Keratinocyte (primary cell): Measurements from ENCODE around the gene PTPRT. TPM values are rescaled to one million over a fixed set of nuclear protein-coding genes. Genes with fewer than 3 reads are reported as not detected.

ENCODE experiments used
- DNase-seq: peaks from one replicate; pipeline ENCODE4 v3.0.0-alpha.2; 2011; ENCODE audit warnings: low read depth, missing footprints, low spot score
- FAIRE-seq: peaks from 2 replicates; lab custom pipeline; 2011; peaks lifted over from hg19 to GRCh38; lab: Jason Lieb, UNC
- H2AFZ ChIP-seq: 2 replicates; pipeline ENCODE4 v1.6.0; 2012; ENCODE audit warnings: low read length, control low read depth, inconsistent platforms; ENCODE audit not compliant: control insufficient read depth
- H3K27ac ChIP-seq: 2 replicates; pipeline ENCODE4 v1.5.1; 2011; ENCODE audit warnings: low read length; ENCODE audit not compliant: control insufficient read depth, insufficient read depth
- H3K27me3 ChIP-seq: 3 replicates; pipeline ENCODE4 v1.6.0; 2011; ENCODE audit warnings: low read length; ENCODE audit not compliant: control insufficient read depth, insufficient read depth; ENCODE audit errors: extremely low read depth
- H3K36me3 ChIP-seq, 2 experiments: 2 replicates in 1 of 2; 3 replicates in 1 of 2; pipeline ENCODE4 v1.5.1; 2011; ENCODE audit warnings: low read length in 2 of 2, mild to moderate bottlenecking in 1 of 2; ENCODE audit not compliant: control insufficient read depth in 2 of 2, insufficient read depth in 2 of 2; ENCODE audit errors: extremely low read depth in 1 of 2
- H3K4me1 ChIP-seq: 3 replicates; pipeline ENCODE4 v1.5.1; 2011; ENCODE audit warnings: low read length; ENCODE audit not compliant: control insufficient read depth, insufficient read depth; ENCODE audit errors: extremely low read depth
- H3K4me2 ChIP-seq: 3 replicates; pipeline ENCODE4 v1.6.0; 2011; ENCODE audit warnings: low read depth, low read length; ENCODE audit not compliant: control insufficient read depth, insufficient read depth; ENCODE audit errors: extremely low read depth
- H3K4me3 ChIP-seq, 3 experiments: fragments of 200-600 bp in 1 of 3; sonication (generic) in 1 of 3; 2 replicates in 2 of 3; 3 replicates in 1 of 3; pipeline ENCODE4 v1.5.1; 2011 to 2016; ENCODE audit warnings: low read length in 3 of 3, mild to moderate bottlenecking in 3 of 3, control low read depth in 2 of 3, inconsistent platforms in 1 of 3, low read depth in 1 of 3, mixed read lengths in 1 of 3, mixed run types in 1 of 3, moderate library complexity in 1 of 3; ENCODE audit not compliant: control insufficient read depth in 2 of 3, insufficient read depth in 2 of 3; ENCODE audit errors: extremely low read depth in 1 of 3
- H3K79me2 ChIP-seq: 2 replicates; pipeline ENCODE4 v1.6.0; 2012; ENCODE audit warnings: low read length; ENCODE audit not compliant: control insufficient read depth, insufficient read depth
- H3K9ac ChIP-seq: 3 replicates; pipeline ENCODE4 v1.6.0; 2011; ENCODE audit warnings: low read length; ENCODE audit not compliant: control insufficient read depth, insufficient read depth; ENCODE audit errors: extremely low read depth
- H3K9me1 ChIP-seq: 3 replicates; pipeline ENCODE4 v1.6.0; 2011; ENCODE audit warnings: low read length; ENCODE audit not compliant: control insufficient read depth, insufficient read depth; ENCODE audit errors: extremely low read depth
- H3K9me3 ChIP-seq: 2 replicates; pipeline ENCODE4 v1.5.1; 2012; ENCODE audit warnings: low read depth, low read length; ENCODE audit not compliant: control insufficient read depth
- H4K20me1 ChIP-seq: 3 replicates; pipeline ENCODE4 v1.6.0; 2011; ENCODE audit warnings: low read length; ENCODE audit not compliant: control insufficient read depth, insufficient read depth; ENCODE audit errors: extremely low read depth
- EZH2 ChIP-seq: IDR thresholded peaks from one replicate; pipeline ENCODE4 v1.6.1; 2012; ENCODE audit warnings: inconsistent platforms, mild to moderate bottlenecking, low read length, moderate library complexity
- dilution Hi-C: fragments of 300-500 bp; cut with MboI; formaldehyde crosslinking; loops from one replicate; pipeline ENCODE4 v1.7.0; 2020; ENCODE audit warnings: low sequenced_read_pairs; ENCODE audit not compliant: extremely low pct_ligation_motif_present
- polyA plus RNA-seq, 5 experiments: library from polyadenylated mRNA; depleted of rRNA in 3 of 5; stranded (reverse) in 3 of 5; stranded (forward) in 1 of 5; unstranded in 1 of 5; fragments of >200 nt; gene quantifications; 1 replicate in 1 of 5; 2 replicates in 3 of 5; 3 replicates in 1 of 5; pipeline versions ENCODE4 v1.2.1 to v1.2.3, GENCODE V29; 2011 to 2012; ENCODE audit warnings: missing spikeins in 2 of 5, low read depth in 1 of 5, low replicate concordance in 1 of 5
- TF ChIP-seq, protein P1 (sequence below), 3 experiments: IDR thresholded peaks in 1 of 3; conservative IDR thresholded peaks in 1 of 3; optimal IDR thresholded peaks in 1 of 3; 2 replicates in 2 of 3; 3 replicates in 1 of 3; pipeline versions ENCODE3 to v1.5.1; 2011; ENCODE audit warnings: low read length in 3 of 3, mild to moderate bottlenecking in 3 of 3, moderate library complexity in 2 of 3, control low read depth in 1 of 3, inconsistent platforms in 1 of 3; ENCODE audit not compliant: insufficient read depth in 2 of 3; ENCODE audit errors: extremely low read depth in 1 of 3

Gene PTPRT
- polyA plus RNA-seq, 1 donor (not counting 4 experiments of a cell fraction or from before 2014, with no cell fraction given) = not detected

DNA sequence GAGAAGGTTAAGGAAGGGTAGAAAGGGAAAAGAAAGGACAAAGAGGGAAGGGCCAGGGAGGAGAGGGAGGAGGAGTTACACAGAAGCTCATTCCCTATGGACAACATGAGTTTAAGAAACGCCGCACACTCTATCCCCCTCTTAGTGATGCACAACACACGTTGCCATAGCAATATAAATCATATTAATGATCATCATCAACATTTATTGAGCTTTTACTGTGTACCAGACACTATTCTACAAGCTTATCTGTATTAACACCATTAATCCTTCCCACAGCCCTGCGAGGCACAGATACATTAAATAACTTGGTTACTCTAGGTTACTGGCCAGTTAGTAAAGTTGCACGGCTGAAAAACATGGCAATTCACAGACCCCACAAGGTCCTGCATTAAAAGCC is 234.8 kb downstream of the PTPRT start:
- Histone ChIP-seq H3K9me1 (no peaks in the 10 kb centered on the region), H3K27me3 (no peaks in the 10 kb centered on the region), H3K9me3 (peaks cover 5% of the 10 kb centered on the region), H3K4me2 (no peak overlapping the region), H3K4me3 (no peak overlapping the region), H3K9ac (no peak overlapping the region), H3K79me2 (no peaks in the 10 kb centered on the region), H3K36me3 (no peaks in the 10 kb centered on the region), H2AFZ (no peak overlapping the region), H3K27ac (no peak overlapping the region), H3K4me1 (no peaks in the 10 kb centered on the region), H4K20me1 (no peaks in the 10 kb centered on the region)
- DNase-seq = no peak
- dilution Hi-C loops = no loop called here
- no peak for FAIRE-seq
- TF ChIP-seq, protein P1, sequence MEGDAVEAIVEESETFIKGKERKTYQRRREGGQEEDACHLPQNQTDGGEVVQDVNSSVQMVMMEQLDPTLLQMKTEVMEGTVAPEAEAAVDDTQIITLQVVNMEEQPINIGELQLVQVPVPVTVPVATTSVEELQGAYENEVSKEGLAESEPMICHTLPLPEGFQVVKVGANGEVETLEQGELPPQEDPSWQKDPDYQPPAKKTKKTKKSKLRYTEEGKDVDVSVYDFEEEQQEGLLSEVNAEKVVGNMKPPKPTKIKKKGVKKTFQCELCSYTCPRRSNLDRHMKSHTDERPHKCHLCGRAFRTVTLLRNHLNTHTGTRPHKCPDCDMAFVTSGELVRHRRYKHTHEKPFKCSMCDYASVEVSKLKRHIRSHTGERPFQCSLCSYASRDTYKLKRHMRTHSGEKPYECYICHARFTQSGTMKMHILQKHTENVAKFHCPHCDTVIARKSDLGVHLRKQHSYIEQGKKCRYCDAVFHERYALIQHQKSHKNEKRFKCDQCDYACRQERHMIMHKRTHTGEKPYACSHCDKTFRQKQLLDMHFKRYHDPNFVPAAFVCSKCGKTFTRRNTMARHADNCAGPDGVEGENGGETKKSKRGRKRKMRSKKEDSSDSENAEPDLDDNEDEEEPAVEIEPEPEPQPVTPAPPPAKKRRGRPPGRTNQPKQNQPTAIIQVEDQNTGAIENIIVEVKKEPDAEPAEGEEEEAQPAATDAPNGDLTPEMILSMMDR (optimal IDR thresholded peaks at IDR 0.05 in 1 of 3, IDR thresholded peaks at IDR 0.05 in 1 of 3, conservative IDR thresholded peaks at IDR 0.05 in 1 of 3; ENCODE audit: extremely low read depth in 1 of 3, insufficient read depth in 2 of 3, low read length in 3 of 3) = no peak
- TF ChIP-seq EZH2 = no peak

DNA sequence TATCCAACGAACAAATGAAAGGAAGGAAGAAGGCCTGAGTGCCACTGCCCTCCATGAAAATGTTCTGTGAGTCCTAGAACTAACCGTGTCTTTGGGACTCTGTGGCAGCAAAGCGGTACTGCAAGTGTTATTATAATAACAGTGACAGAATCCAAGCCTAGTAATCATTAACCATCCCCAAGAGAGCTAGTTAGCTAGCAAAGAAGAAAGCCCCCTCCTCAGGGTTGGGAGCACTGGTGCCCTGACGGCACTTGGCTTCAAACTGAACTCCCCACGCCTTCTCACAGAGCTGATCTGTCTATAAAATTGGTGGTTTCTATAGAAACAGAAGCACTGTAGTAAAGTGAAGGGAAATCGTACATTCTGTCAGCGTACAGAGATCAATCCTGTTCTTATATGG is 239.8 kb downstream of the PTPRT start:
- H3K36me3 ChIP-seq = no peaks in the 10 kb centered on the region
- H3K9ac ChIP-seq = no peak overlapping the region
- H3K9me1 ChIP-seq = no peaks in the 10 kb centered on the region
- H3K27ac ChIP-seq = no peak overlapping the region
- H3K4me3 ChIP-seq = no peak overlapping the region
- no peak overlapping the region for H2AFZ ChIP-seq
- no peaks in the 10 kb centered on the region for H3K27me3 ChIP-seq
- peaks cover 1% of the 10 kb centered on the region for H3K9me3 ChIP-seq
- dilution Hi-C loops = no loop called here
- H3K79me2 ChIP-seq = no peaks in the 10 kb centered on the region
- TF ChIP-seq, protein P1 (optimal IDR thresholded peaks at IDR 0.05 in 1 of 3, IDR thresholded peaks at IDR 0.05 in 1 of 3, conservative IDR thresholded peaks at IDR 0.05 in 1 of 3; ENCODE audit: extremely low read depth in 1 of 3, insufficient read depth in 2 of 3, low read length in 3 of 3) = no peak
- no peak for TF ChIP-seq EZH2
- H3K4me1 ChIP-seq = no peaks in the 10 kb centered on the region
- no peak for DNase-seq
- H3K4me2 ChIP-seq = no peak overlapping the region
- no peak for FAIRE-seq
- H4K20me1 ChIP-seq = no peaks in the 10 kb centered on the region
